Measurements from ENCODE around the gene EML4. TPM values are rescaled to one million over a fixed set of nuclear protein-coding genes. Genes with fewer than 3 reads are reported as not detected.
A peak's percentile ranks its signal among the peaks of the same experiment; 100 is the strongest.

EML4 gene
- total RNA-seq, 1 experiment from 2014 or later: 107 TPM

DNA sequence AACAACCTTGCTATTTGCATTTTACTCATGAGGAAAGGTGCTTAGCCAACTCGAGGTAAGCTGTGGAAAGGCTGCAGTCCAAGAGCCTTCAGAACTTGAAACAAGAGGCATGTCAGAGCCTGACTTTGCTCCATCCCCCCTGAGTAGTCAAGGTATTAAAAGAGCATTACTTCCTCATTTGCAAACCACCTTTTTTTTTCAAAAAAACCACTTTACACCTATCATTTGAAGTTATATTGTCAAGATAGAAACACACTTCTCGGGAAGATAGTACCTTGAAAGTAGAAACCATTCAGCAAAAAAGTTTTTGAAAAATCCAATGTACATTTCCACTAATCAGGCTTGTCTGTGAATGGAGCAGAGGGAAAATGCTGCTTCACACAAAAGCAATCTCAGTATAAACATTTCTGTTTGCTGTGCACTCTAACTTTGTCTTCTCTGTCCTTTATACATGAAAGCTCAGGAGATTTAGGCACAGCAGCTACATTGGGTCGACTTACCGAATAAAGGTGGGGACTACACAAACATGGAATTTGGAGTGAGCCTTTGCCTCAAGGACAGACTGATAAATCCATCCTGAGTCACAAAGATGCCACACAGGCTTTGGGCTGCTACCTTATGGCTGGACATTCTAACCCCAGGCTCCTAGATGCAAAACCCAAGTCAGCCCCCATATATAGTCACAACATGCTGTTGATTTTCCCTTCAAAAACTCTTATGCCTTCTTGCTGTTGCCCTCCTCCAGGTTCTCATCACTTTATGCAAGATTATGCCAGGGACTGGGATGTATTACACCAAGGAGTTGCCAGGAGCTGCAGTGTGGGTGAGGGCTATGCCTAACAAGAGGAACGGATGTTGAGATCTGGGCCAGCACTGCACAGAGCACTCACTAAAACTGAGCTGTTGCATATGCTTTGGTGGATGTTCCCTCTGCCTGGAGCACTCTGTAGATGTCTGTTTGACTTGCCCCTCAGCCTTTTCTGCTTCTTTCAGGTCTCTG lies 41.4 kb upstream of the EML4 start:
- Histone ChIP-seq H3K27me3 (ENCODE audit: control insufficient read depth, insufficient read depth, low read length) (no peaks in the 10 kb centered on the region), H3K27ac (ENCODE audit: low read length) (peak overlapping the region; percentile 99), H3K4me1 (ENCODE audit: control insufficient read depth, insufficient read depth, low read length) (peaks cover 80% of the 10 kb centered on the region), H3K36me3 (ENCODE audit: control insufficient read depth, insufficient read depth, low read length) (no peaks in the 10 kb centered on the region), H3K9me3 (ENCODE audit: control insufficient read depth, insufficient read depth, low read depth, low read length) (no peaks in the 10 kb centered on the region), H3K4me3 (ENCODE audit: low read depth in 2 of 2, low read length in 2 of 2) (peak overlapping the region in 1 of 2 experiments; percentile 32; a peak in 3 of 4 replicates)
- ATAC-seq (peak; percentile 64), DNase-seq (ENCODE audit: low read depth, low spot score) (no peak)
- no TSS peak for BruUV-seq (replicated peaks)
- TF ChIP-seq POLR2AphosphoS5 (IDR thresholded peaks at IDR 0.05; ENCODE audit: low read depth, low read length) (no peak), SIN3A (IDR thresholded peaks at IDR 0.05; ENCODE audit: borderline replicate concordance, insufficient read depth, low read depth, low read length) (no peak), TCF7L2 (IDR thresholded peaks at IDR 0.05; ENCODE audit: low read depth, low read length) (no peak)
- TF ChIP-seq, protein P1, sequence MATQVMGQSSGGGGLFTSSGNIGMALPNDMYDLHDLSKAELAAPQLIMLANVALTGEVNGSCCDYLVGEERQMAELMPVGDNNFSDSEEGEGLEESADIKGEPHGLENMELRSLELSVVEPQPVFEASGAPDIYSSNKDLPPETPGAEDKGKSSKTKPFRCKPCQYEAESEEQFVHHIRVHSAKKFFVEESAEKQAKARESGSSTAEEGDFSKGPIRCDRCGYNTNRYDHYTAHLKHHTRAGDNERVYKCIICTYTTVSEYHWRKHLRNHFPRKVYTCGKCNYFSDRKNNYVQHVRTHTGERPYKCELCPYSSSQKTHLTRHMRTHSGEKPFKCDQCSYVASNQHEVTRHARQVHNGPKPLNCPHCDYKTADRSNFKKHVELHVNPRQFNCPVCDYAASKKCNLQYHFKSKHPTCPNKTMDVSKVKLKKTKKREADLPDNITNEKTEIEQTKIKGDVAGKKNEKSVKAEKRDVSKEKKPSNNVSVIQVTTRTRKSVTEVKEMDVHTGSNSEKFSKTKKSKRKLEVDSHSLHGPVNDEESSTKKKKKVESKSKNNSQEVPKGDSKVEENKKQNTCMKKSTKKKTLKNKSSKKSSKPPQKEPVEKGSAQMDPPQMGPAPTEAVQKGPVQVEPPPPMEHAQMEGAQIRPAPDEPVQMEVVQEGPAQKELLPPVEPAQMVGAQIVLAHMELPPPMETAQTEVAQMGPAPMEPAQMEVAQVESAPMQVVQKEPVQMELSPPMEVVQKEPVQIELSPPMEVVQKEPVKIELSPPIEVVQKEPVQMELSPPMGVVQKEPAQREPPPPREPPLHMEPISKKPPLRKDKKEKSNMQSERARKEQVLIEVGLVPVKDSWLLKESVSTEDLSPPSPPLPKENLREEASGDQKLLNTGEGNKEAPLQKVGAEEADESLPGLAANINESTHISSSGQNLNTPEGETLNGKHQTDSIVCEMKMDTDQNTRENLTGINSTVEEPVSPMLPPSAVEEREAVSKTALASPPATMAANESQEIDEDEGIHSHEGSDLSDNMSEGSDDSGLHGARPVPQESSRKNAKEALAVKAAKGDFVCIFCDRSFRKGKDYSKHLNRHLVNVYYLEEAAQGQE (IDR thresholded peaks at IDR 0.05; ENCODE audit: insufficient read depth in 1 of 2, low read depth in 2 of 2, low read length in 1 of 2): no peak
- TF ChIP-seq, protein P2, sequence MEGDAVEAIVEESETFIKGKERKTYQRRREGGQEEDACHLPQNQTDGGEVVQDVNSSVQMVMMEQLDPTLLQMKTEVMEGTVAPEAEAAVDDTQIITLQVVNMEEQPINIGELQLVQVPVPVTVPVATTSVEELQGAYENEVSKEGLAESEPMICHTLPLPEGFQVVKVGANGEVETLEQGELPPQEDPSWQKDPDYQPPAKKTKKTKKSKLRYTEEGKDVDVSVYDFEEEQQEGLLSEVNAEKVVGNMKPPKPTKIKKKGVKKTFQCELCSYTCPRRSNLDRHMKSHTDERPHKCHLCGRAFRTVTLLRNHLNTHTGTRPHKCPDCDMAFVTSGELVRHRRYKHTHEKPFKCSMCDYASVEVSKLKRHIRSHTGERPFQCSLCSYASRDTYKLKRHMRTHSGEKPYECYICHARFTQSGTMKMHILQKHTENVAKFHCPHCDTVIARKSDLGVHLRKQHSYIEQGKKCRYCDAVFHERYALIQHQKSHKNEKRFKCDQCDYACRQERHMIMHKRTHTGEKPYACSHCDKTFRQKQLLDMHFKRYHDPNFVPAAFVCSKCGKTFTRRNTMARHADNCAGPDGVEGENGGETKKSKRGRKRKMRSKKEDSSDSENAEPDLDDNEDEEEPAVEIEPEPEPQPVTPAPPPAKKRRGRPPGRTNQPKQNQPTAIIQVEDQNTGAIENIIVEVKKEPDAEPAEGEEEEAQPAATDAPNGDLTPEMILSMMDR (IDR thresholded peaks at IDR 0.05): no peak
- intact Hi-C loops (cut with micrococcal nuclease; ENCODE audit: unreplicated experiment): no loop called here
- CTCF ChIA-PET: no interaction called here
- POLR2A ChIA-PET: interaction anchor here (0.7 kb wide), 1 partner anchor 13 kb away, joined by 4 read pairs; no protein-coding TSS in a partner anchor
- in situ Hi-C loops (cut with HindIII; ENCODE audit: low pct_unique_long_range_greater_than_20kb, low sequenced_read_pairs): no loop called here

DNA sequence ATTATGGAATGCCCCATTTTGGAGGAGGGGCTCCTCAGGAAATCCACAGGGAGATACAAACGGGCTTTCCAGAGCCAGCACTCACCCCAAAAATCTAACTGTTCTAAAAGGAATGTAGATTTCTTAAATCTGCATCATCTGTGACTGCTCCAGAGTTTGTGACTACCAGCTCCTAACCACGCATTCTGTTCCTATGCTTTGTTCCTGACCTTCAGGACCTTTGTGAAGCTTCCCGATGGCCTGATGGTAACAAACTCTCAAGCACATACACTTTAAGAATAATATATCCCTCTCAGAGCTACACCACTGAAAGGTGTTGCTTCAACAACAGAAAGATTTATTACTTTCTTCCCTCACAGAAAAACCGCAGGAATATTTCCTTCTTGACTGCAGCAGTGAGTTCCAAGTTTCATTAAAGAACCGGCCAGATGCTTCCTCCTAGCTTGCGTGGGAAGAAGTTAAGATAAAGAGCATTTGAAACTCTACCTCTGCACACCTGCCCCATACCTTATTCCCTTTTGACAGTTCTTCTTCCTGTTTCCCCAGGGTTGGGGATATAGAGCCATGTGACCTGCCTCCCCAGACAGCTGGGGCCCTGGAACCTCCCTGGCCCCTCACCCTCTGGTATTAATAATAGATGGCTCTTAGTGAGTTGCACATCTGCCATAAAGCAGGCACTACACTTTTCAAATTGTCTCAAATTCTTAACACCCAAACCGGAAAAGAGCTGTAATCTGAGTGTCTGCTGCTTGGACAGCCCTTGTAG lies 40.2 kb upstream of the EML4 start:
- no peak for ATAC-seq
- Histone ChIP-seq H3K4me3 (ENCODE audit: low read depth in 2 of 2, low read length in 2 of 2) (peak overlapping the region in 1 of 2 experiments; percentile 12; a peak in 1 of 4 replicates), H3K9me3 (ENCODE audit: control insufficient read depth, insufficient read depth, low read depth, low read length) (no peaks in the 10 kb centered on the region), H3K36me3 (ENCODE audit: control insufficient read depth, insufficient read depth, low read length) (no peaks in the 10 kb centered on the region), H3K27ac (ENCODE audit: low read length) (peak overlapping the region; percentile 99), H3K27me3 (ENCODE audit: control insufficient read depth, insufficient read depth, low read length) (no peaks in the 10 kb centered on the region), H3K4me1 (ENCODE audit: control insufficient read depth, insufficient read depth, low read length) (peaks cover 80% of the 10 kb centered on the region)
- no TSS peak for BruUV-seq (replicated peaks)
- no peak for TF ChIP-seq POLR2AphosphoS5 (IDR thresholded peaks at IDR 0.05; ENCODE audit: low read depth, low read length)
- TF ChIP-seq SIN3A (IDR thresholded peaks at IDR 0.05; ENCODE audit: borderline replicate concordance, insufficient read depth, low read depth, low read length): no peak
- peak; percentile 72 for TF ChIP-seq TCF7L2 (IDR thresholded peaks at IDR 0.05; ENCODE audit: low read depth, low read length)
- ChIA-PET POLR2A (interaction anchor here (0.6 kb wide), 1 partner anchor 100 kb away, joined by 4 read pairs; no protein-coding TSS in a partner anchor), CTCF (interaction anchor here (0.6 kb wide), 1 partner anchor 26 kb away, joined by 3 read pairs; no protein-coding TSS in a partner anchor)
- intact Hi-C loops (cut with micrococcal nuclease; ENCODE audit: unreplicated experiment) (no loop called here), in situ Hi-C loops (cut with HindIII; ENCODE audit: low pct_unique_long_range_greater_than_20kb, low sequenced_read_pairs) (no loop called here)
- DNase-seq (ENCODE audit: low read depth, low spot score): no peak

All from Panc1 (cell line).